AG04449 (cell line): Measurements from ENCODE around the gene ITPR2.
"Not testable (repeated sequence)": the region's sequence is repeated elsewhere in the genome, so short reads cannot be mapped to it uniquely, and the experiment has no call there.

ENCODE experiments used
- CTCF ChIA-PET: fragments of 350-600 bp; formaldehyde crosslinking; extraction: SDS; loops from one replicate; lab custom pipeline; 2021; ENCODE audit warnings: antibody characterized with exemption; lab: Yijun Ruan, JAX
- POLR2A ChIA-PET: fragments of 400-600, 350-600 bp; formaldehyde crosslinking; extraction: SDS; loops from one replicate; lab custom pipeline; 2020; ENCODE audit warnings: antibody characterized with exemption, inconsistent platforms; lab: Yijun Ruan, JAX
- DNase-seq: peaks from one replicate; pipeline ENCODE4 v3.0.0-alpha.2; 2010; ENCODE audit warnings: low read depth, low spot score
- H3K4me3 ChIP-seq: 2 replicates; pipeline ENCODE4 v1.5.1; 2011; ENCODE audit warnings: low read depth, mild to moderate bottlenecking, control low read depth, low read length
- CTCF ChIP-seq: IDR thresholded peaks from one replicate; pipeline ENCODE4 v1.5.1; 2011; ENCODE audit warnings: mild to moderate bottlenecking, moderate library complexity, low read length, control low read depth, inconsistent platforms; ENCODE audit not compliant: insufficient read depth; ENCODE audit errors: missing control alignments

ITPR2 gene

GRCh38 chr12:26838888-26839416, 6.0 kb upstream of the ITPR2 start:
- H3K4me3 ChIP-seq: no peak overlapping the region
- ChIA-PET CTCF (interaction anchor here (1.3 kb wide), 1 partner anchor 46 kb away, joined by 5 read pairs; no protein-coding TSS in a partner anchor), POLR2A (no interaction called here)
- TF ChIP-seq CTCF: no peak
- no peak for DNase-seq

- H3K4me3 ChIP-seq: no peak overlapping the region
- ChIA-PET CTCF (no interaction called here), POLR2A (no interaction called here)
- no peak for TF ChIP-seq CTCF
- DNase-seq: no peak
Measured at GRCh38 chr12:26836201-26836600, 3.2 kb upstream of the ITPR2 start.

- POLR2A ChIA-PET, DNase-seq, H3K4me3 ChIP-seq: not testable (repeated sequence)
- CTCF ChIA-PET: interaction anchor here (1.0 to 3.9 kb wide), 10 partner anchors 10 to 205 kb away, joined by 3 to 54 read pairs (median 4); no protein-coding TSS in a partner anchor
Measured at GRCh38 chr12:26834503-26835060, 1.6 kb upstream of the ITPR2 start.

- H3K4me3 ChIP-seq: peak overlapping the region; percentile 65
- POLR2A ChIA-PET: interaction anchor here (2.3 kb wide), 1 partner anchor 12 kb away, joined by 10 read pairs; no protein-coding TSS in a partner anchor
- DNase-seq: no peak
- no peak for TF ChIP-seq CTCF
- CTCF ChIA-PET: interaction anchor here (0.7 to 3.9 kb wide), 23 partner anchors 10 to 712 kb away, joined by 3 to 54 read pairs (median 3); no protein-coding TSS in a partner anchor
Measured at GRCh38 chr12:26833743-26834490, 923 bp upstream of the ITPR2 start.

GRCh38 chr12:26831951-26832821, 808 bp downstream of the ITPR2 start:
- POLR2A ChIA-PET: interaction anchor here (1.1 to 2.3 kb wide), 3 partner anchors 10 to 709 kb away, joined by 4 to 10 read pairs (median 4); no protein-coding TSS in a partner anchor

More at GRCh38 chr12:26831951-26832821, 808 bp downstream of the ITPR2 start:
- H3K4me3 ChIP-seq: peak overlapping the region; percentile 87
- CTCF ChIA-PET: interaction anchor here (1.1 to 3.9 kb wide), 9 partner anchors 9 to 474 kb away, joined by 3 to 54 read pairs (median 6); no protein-coding TSS in a partner anchor
- no peak for TF ChIP-seq CTCF
- no peak for DNase-seq
